Right lobe of liver (tissue), 4 donors: ENCODE results near the gene SHISA9.

ENCODE experiments used
- POLR2A ChIP-seq: fragments of 450-650 bp; IDR thresholded peaks from one replicate; pipeline ENCODE4 v1.6.1; 2017; ENCODE audit warnings: antibody characterized with exemption, mild to moderate bottlenecking
- TF ChIP-seq, protein P1 (sequence below), 4 donors: fragments of 200-600 bp in 3 of 4; fragments of 450-650 bp in 1 of 4; IDR thresholded peaks; one replicate each; pipeline versions ENCODE4 v1.5.1 to v1.8.0; 2016 to 2022; ENCODE audit warnings: antibody characterized with exemption in 4 of 4, mild to moderate bottlenecking in 2 of 4
- donor health status: DM: no; HTN: no; CAD: no.
- donor health status: DM: no; HTN: no; CAD: no.
- donor health status: DM: no; HTN: yes; CAD: no.

DNA sequence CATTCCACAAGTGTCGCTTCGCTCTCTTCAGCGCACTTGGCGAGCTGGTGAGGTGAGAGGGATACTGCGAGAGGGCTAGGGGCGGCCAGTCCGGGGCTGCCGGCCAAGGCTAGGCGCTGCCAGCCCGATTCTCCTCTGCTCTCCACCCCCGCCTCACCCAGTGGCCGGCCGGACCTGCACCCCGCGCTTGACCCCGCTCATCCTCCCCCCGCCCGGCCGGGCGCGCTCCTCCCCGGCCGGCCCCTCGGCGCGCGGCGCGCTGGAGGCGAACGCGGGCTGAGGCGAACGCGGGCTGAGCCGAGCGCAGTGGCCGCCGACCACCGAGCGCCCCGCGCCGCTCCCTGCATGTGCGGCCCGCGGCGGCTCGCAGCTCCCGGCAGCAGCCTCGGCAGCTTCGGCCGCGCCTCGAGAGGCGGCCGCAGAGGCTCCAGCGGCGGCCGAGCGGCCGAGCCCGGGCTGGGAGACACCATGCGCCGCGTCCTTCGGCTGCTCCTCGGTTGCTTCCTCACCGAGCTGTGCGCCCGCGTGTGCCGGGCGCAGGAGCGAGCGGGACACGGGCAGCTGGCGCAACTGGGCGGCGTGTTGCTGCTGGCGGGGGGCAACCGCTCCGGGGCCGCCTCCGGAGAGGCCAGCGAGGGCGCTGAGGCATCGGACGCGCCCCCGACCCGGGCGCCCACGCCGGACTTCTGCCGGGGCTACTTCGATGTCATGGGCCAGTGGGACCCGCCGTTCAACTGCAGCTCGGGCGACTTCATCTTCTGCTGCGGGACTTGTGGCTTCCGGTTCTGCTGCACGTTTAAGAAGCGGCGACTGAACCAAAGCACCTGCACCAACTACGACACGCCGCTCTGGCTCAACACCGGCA, at the start of gene SHISA9:
- TF ChIP-seq, protein P1, sequence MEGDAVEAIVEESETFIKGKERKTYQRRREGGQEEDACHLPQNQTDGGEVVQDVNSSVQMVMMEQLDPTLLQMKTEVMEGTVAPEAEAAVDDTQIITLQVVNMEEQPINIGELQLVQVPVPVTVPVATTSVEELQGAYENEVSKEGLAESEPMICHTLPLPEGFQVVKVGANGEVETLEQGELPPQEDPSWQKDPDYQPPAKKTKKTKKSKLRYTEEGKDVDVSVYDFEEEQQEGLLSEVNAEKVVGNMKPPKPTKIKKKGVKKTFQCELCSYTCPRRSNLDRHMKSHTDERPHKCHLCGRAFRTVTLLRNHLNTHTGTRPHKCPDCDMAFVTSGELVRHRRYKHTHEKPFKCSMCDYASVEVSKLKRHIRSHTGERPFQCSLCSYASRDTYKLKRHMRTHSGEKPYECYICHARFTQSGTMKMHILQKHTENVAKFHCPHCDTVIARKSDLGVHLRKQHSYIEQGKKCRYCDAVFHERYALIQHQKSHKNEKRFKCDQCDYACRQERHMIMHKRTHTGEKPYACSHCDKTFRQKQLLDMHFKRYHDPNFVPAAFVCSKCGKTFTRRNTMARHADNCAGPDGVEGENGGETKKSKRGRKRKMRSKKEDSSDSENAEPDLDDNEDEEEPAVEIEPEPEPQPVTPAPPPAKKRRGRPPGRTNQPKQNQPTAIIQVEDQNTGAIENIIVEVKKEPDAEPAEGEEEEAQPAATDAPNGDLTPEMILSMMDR (IDR thresholded peaks at IDR 0.05), result no peak
- TF ChIP-seq POLR2A, result no peak
